GM20000 (cell line): ENCODE measurements around the gene DUSP8.

Experiments used
- DNase-seq: peaks from one replicate; pipeline ENCODE4 v3.0.0; 2012; ENCODE audit warnings: low spot score
- CTCF ChIP-seq: IDR thresholded peaks from 2 replicates; pipeline ENCODE4 v1.5.1; 2012; ENCODE audit warnings: mild to moderate bottlenecking, control low read depth; ENCODE audit errors: extremely low read depth, missing control alignments

The DUSP8 gene

GRCh38 chr11:1521382-1522080 is 50.5 kb downstream of the DUSP8 start:
- peak; percentile 90 for DNase-seq
- no peak for TF ChIP-seq CTCF

GRCh38 chr11:1520663-1521267 is 51.3 kb downstream of the DUSP8 start:
- TF ChIP-seq CTCF, result no peak
- no peak for DNase-seq

GRCh38 chr11:1520209-1520662 is 51.8 kb downstream of the DUSP8 start:
- TF ChIP-seq CTCF, result no peak
- DNase-seq, result no peak

- DNase-seq, result no peak
- no peak for TF ChIP-seq CTCF
Measured at GRCh38 chr11:1519028-1520010, 52.8 kb downstream of the DUSP8 start.

- no peak for DNase-seq
- no peak for TF ChIP-seq CTCF
Measured at GRCh38 chr11:1518301-1518700, 53.8 kb downstream of the DUSP8 start.

GRCh38 chr11:1517117-1518005 is 54.7 kb downstream of the DUSP8 start:
- TF ChIP-seq CTCF, result no peak

More at GRCh38 chr11:1517117-1518005, 54.7 kb downstream of the DUSP8 start:
- no peak for DNase-seq
